Thymus (tissue), 11 donors: Measurements from ENCODE around the gene UFC1. TPM values are rescaled to one million over a fixed set of nuclear protein-coding genes. Genes with fewer than 3 reads are reported as not detected.

Experiments used
- DNase-seq, 9 donors: peaks; one replicate each; pipeline ENCODE4 v3.0.0-alpha.2; 2013; ENCODE audit warnings: low spot score in 9 of 9, low read depth in 6 of 9, missing footprints in 1 of 9
- H3K27ac ChIP-seq, 2 donors: one replicate each; pipeline ENCODE4 v1.5.1; 2013; ENCODE audit warnings: control low read depth in 1 of 2, low read depth in 1 of 2, low read length in 1 of 2, mild to moderate bottlenecking in 1 of 2, moderate library complexity in 1 of 2
- H3K27me3 ChIP-seq, 2 donors: one replicate each; pipeline ENCODE4 v1.5.1; 2013; ENCODE audit warnings: low read length in 1 of 2; ENCODE audit not compliant: control insufficient read depth in 2 of 2, insufficient read depth in 1 of 2
- H3K36me3 ChIP-seq, 2 donors: one replicate each; pipeline ENCODE4 v1.5.1; 2013; ENCODE audit warnings: low read length in 1 of 2, mild to moderate bottlenecking in 1 of 2, moderate library complexity in 1 of 2; ENCODE audit not compliant: control insufficient read depth in 2 of 2, insufficient read depth in 2 of 2
- H3K4me1 ChIP-seq, 2 donors: one replicate each; pipeline ENCODE4 v1.5.1; 2013; ENCODE audit warnings: low read length in 2 of 2; ENCODE audit not compliant: control insufficient read depth in 2 of 2, insufficient read depth in 2 of 2
- H3K4me3 ChIP-seq, 2 donors: one replicate each; pipeline ENCODE4 v1.5.1; 2013; ENCODE audit warnings: low read length in 2 of 2, control low read depth in 1 of 2, mild to moderate bottlenecking in 1 of 2
- H3K9me3 ChIP-seq, 2 donors: one replicate each; pipeline ENCODE4 v1.5.1; 2013; ENCODE audit warnings: low read length in 1 of 2, mild to moderate bottlenecking in 1 of 2; ENCODE audit not compliant: control insufficient read depth in 2 of 2, insufficient read depth in 1 of 2
- WGBS: extraction: QIAGEN DNeasy Blood & Tissue Kit; methylation state at CpG from one replicate; pipeline ENCODE4 v1.1.7; 2013; 5-methylcytosine and 5-hydroxymethylcytosine counted together
- polyA plus RNA-seq: library from polyadenylated mRNA; stranded (reverse); fragments of 200-250 nt; gene quantifications from one replicate; pipeline ENCODE4 v1.2.3, GENCODE V29; 2013
- total RNA-seq: library from RNA; stranded (reverse); fragments of 120-200 nt; gene quantifications from one replicate; pipeline ENCODE4 v1.2.4, GENCODE V29; 2013
- donor health status: healthy.

UFC1 gene
- total and polyA plus RNA-seq, 2 donors = 93.5 to 118 TPM

DNA sequence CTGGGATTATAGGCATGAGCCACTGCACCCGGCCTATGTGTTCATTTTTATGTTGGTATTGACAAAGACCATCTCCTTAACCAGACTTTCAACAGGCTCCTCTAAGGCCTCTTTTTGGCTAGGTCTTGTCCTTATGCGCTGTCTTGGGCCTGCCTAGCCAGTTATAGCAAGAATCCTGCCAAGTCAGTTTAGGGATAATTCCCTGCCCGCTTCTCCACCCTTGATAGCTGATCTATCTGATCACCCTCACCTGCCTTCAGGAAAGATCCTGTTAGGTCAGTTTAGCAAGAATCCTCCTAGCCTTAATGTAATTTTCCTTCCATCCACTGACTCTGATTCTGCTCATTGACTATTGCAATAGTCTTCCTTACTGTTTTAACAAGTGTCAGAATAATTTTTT is 25.9 kb downstream of the UFC1 start:
- Histone ChIP-seq H3K4me1 (peaks cover 12 to 44% of the 10 kb centered on the region in 2 donors), H3K27ac (no peak overlapping the region), H3K9me3 (no peaks in the 10 kb centered on the region), H3K36me3 (peaks cover 5 to 11% of the 10 kb centered on the region in 2 donors), H3K27me3 (no peaks in the 10 kb centered on the region), H3K4me3 (no peak overlapping the region)
- 97% methylated on average over 3 of the region's 3 CpGs for WGBS
- no peak for DNase-seq

GRCh38 chr1:161180639-161181038 is 26.9 kb downstream of the UFC1 start:
- Histone ChIP-seq H3K36me3 (peaks cover 0 to 3% of the 10 kb centered on the region in 2 donors), H3K27me3 (no peaks in the 10 kb centered on the region), H3K27ac (no peak overlapping the region), H3K4me3 (no peak overlapping the region), H3K9me3 (no peaks in the 10 kb centered on the region), H3K4me1 (peaks cover 16 to 52% of the 10 kb centered on the region in 2 donors)
- DNase-seq = peak in 1 of 9 donors; percentile 39
- WGBS = 87% methylated on average over 1 of the region's 1 CpG

DNA sequence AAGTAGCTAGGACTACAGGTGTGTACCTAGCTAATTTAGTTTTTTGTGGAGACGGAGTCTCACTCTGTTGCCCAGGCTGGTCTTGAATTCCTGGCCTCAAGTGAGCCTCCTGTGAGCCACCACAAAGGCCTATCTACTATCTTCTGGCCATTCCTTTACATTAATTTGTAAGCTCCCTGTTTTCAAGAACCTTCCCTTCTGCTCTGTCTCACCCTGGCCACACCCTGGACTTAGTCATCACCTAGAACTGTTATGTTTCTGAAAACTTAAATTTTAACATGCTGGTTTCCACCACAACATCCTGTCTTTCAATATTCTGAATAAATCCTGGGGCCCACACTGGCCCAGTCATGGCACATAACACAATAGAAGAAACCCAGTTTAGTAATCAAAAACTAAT is 28.4 kb downstream of the UFC1 start:
- DNase-seq = peak in 1 of 9 donors; percentile 47
- 96% methylated on average over 1 of the region's 1 CpG for WGBS
- H3K27ac ChIP-seq = peak overlapping the region; percentile 45 to 52
- no peaks in the 10 kb centered on the region for H3K27me3 ChIP-seq
- no peak overlapping the region for H3K4me3 ChIP-seq
- H3K4me1 ChIP-seq = peaks cover 16 to 53% of the 10 kb centered on the region in 2 donors
- H3K9me3 ChIP-seq = no peaks in the 10 kb centered on the region
- no peaks in the 10 kb centered on the region for H3K36me3 ChIP-seq

DNA sequence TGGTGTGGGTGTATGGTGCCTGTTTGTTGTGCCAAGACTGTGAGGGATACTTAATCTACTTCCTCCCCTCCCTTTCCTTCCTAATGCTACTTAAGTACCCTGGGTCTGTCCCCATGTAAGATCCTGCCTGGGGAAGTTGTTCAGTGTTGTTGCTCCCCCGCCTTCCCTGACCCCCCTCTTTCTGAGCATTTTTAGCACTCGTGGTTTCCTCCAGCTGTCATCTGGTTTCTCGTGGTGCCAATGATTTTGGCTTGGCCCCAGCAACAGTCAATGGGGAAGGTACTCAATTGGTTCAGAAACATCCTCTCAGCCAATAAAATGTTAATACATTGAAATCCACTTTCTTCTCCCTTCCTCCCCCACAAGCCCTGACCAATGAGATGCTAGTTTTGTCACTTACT is 31.5 kb downstream of the UFC1 start:
- 0% methylated on average over 3 of the region's 3 CpGs for WGBS
- H3K9me3 ChIP-seq = no peaks in the 10 kb centered on the region
- peak overlapping the region; percentile 86 to 97 for H3K27ac ChIP-seq
- H3K36me3 ChIP-seq = no peaks in the 10 kb centered on the region
- DNase-seq = peak in 8 of 9 donors; percentile 62 to 93 (median 78)
- H3K4me1 ChIP-seq = peaks cover 12 to 55% of the 10 kb centered on the region in 2 donors
- H3K27me3 ChIP-seq = no peaks in the 10 kb centered on the region
- no peak overlapping the region for H3K4me3 ChIP-seq

- Histone ChIP-seq H3K4me1 (peaks cover 12 to 55% of the 10 kb centered on the region in 2 donors), H3K4me3 (peak overlapping the region in 1 of 2 donors; percentile 7), H3K9me3 (no peaks in the 10 kb centered on the region), H3K36me3 (no peaks in the 10 kb centered on the region), H3K27me3 (no peaks in the 10 kb centered on the region), H3K27ac (peak overlapping the region; percentile 86 to 97)
- WGBS = 12% methylated on average over 2 of the region's 2 CpGs
- peak in 1 of 9 donors; percentile 49 for DNase-seq
Observed at GRCh38 chr1:161185732-161186311, 32.0 kb downstream of the UFC1 start.

DNA sequence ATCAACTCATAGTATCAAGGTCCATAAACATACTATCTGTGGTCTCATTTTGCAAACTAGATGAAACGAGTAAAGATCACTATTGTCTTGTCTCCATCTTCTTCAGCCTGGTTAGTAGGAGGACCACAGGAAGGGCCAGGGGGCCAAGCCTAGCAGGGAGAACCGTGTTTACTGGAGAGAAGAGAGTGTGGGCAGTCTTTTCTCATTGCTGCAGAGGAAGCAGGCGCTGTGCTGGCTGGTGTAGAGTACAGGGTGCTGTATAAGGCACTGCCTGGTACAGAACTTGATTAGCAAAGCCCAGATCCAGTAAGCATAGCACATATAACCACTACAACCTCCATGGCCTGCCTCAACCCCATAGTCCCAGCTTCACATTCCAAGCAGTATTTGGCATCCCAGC is 33.5 kb downstream of the UFC1 start:
- Histone ChIP-seq H3K9me3 (no peaks in the 10 kb centered on the region), H3K27me3 (peaks cover 0 to 2% of the 10 kb centered on the region in 2 donors), H3K36me3 (no peaks in the 10 kb centered on the region), H3K4me3 (no peak overlapping the region), H3K4me1 (peaks cover 12 to 52% of the 10 kb centered on the region in 2 donors), H3K27ac (peak overlapping the region in 1 of 2 donors; percentile 26)
- DNase-seq = no peak
- 80% methylated on average over 3 of the region's 3 CpGs for WGBS

DNA sequence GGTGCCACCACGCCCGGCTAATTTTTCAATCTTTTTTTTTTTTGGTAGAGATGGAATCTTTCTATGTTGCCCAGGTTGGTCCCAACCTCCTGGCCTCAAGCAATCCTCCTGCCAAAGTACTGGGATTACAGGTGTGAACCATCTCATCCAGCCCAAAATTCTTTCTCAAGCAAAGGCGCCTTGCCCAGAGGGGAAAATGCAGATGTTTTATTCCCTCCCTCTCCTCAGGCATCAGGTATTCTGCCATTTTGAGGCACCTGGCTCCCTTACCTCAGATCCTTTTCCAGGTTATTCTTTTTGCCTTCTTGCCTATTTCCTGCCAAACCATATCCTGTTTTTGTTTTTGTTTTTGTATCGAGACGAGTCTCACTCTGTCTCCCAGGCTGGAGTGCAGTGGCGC is 34.6 kb downstream of the UFC1 start:
- 91% methylated on average over 6 of the region's 6 CpGs for WGBS
- Histone ChIP-seq H3K36me3 (no peaks in the 10 kb centered on the region), H3K27ac (no peak overlapping the region), H3K4me1 (peaks cover 12 to 48% of the 10 kb centered on the region in 2 donors), H3K27me3 (peaks cover 0 to 2% of the 10 kb centered on the region in 2 donors), H3K9me3 (no peaks in the 10 kb centered on the region), H3K4me3 (no peak overlapping the region)
- no peak for DNase-seq

GRCh38 chr1:161189036-161189435 is 35.3 kb downstream of the UFC1 start:
- Histone ChIP-seq H3K27me3 (peaks cover 0 to 2% of the 10 kb centered on the region in 2 donors), H3K27ac (no peak overlapping the region), H3K4me1 (peaks cover 12 to 41% of the 10 kb centered on the region in 2 donors), H3K36me3 (no peaks in the 10 kb centered on the region), H3K4me3 (no peak overlapping the region), H3K9me3 (peaks cover 0 to under 1% of the 10 kb centered on the region in 2 donors)
- 99% methylated on average over 5 of the region's 5 CpGs for WGBS
- no peak for DNase-seq

DNA sequence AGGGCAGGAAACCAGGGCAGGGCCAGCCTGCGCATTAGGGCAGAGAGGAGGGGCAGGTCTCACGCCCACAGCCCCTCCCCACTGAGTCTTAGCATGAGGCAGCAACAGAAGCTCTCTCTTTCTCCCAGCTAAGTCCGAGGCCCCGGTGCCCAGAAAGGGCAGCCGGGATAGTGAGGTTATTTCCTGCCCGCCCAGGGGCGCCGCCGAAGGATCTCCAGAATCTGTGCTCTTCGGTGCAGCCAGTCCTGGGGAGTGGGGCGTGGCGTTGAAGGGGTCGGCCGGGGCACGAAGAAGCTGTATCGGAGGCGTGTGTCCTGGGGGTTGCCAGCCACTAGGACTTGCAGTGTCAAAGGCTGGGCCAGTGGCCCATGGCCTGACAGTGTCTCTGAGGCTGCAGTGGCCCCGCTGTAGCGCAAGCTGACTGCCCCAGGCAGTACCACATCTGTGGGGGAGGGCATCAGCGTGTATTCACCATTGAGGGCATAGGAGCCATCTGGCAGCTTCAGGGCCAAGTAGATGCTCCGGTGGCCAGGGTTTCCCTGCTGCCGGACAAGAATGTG is 37.3 kb downstream of the UFC1 start:
- DNase-seq = peak in 1 of 9 donors; percentile 31
- peaks cover 2 to 30% of the 10 kb centered on the region in 2 donors for H3K4me1 ChIP-seq
- H3K4me3 ChIP-seq = no peak overlapping the region
- peaks cover 0 to 1% of the 10 kb centered on the region in 2 donors for H3K9me3 ChIP-seq
- WGBS = 92% methylated on average over 22 of the region's 22 CpGs
- no peak overlapping the region for H3K27ac ChIP-seq
- H3K27me3 ChIP-seq = peaks cover 0 to 2% of the 10 kb centered on the region in 2 donors
- no peaks in the 10 kb centered on the region for H3K36me3 ChIP-seq
